ENCODE measurements around the gene GLIS1.
"Not testable (repeated sequence)": the region's sequence is repeated elsewhere in the genome, so short reads cannot be mapped to it uniquely, and the experiment has no call there.

The GLIS1 gene

GRCh38 chr1:53763461-53763860 lies 24.5 kb upstream of the GLIS1 start:
- no peaks in the 10 kb centered on the region for H3K79me2 ChIP-seq (ENCODE audit: insufficient read depth, low read length)
- H3K9me3 ChIP-seq (ENCODE audit: insufficient read depth, low read length): no peaks in the 10 kb centered on the region
- H3K27ac ChIP-seq (ENCODE audit: low read depth, low read length): no peak overlapping the region
- no peak overlapping the region for H3K4me2 ChIP-seq (ENCODE audit: low read depth, low read length, poor library complexity, severe bottlenecking)
- H3K9ac ChIP-seq (ENCODE audit: low read length): no peak overlapping the region
- no peak overlapping the region for H2AFZ ChIP-seq (ENCODE audit: low read depth, low read length, severe bottlenecking)
- TF ChIP-seq EZH2phosphoT487 (conservative IDR thresholded peaks at IDR 0.05; ENCODE audit: low read length): no peak
- TF ChIP-seq, protein P1, sequence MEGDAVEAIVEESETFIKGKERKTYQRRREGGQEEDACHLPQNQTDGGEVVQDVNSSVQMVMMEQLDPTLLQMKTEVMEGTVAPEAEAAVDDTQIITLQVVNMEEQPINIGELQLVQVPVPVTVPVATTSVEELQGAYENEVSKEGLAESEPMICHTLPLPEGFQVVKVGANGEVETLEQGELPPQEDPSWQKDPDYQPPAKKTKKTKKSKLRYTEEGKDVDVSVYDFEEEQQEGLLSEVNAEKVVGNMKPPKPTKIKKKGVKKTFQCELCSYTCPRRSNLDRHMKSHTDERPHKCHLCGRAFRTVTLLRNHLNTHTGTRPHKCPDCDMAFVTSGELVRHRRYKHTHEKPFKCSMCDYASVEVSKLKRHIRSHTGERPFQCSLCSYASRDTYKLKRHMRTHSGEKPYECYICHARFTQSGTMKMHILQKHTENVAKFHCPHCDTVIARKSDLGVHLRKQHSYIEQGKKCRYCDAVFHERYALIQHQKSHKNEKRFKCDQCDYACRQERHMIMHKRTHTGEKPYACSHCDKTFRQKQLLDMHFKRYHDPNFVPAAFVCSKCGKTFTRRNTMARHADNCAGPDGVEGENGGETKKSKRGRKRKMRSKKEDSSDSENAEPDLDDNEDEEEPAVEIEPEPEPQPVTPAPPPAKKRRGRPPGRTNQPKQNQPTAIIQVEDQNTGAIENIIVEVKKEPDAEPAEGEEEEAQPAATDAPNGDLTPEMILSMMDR (IDR thresholded peaks at IDR 0.05; ENCODE audit: insufficient read depth, low read length, poor library complexity, severe bottlenecking): no peak
- H4K20me1 ChIP-seq (ENCODE audit: low read depth, low read length): no peaks in the 10 kb centered on the region
- 0 out of 2 replicates have a peak, but pooled peaks cover 4% of the 10 kb centered on the region for H3F3A ChIP-seq (ENCODE audit: insufficient read depth)
- no peaks in the 10 kb centered on the region for H3K27me3 ChIP-seq (ENCODE audit: low read length)
- H3K4me3 ChIP-seq (ENCODE audit: insufficient read depth, low read length, poor library complexity, severe bottlenecking): no peak overlapping the region
- H3K36me3 ChIP-seq (ENCODE audit: low read length): peaks cover 28% of the 10 kb centered on the region; the same call in 1 of the 2 replicates
- H3K9me2 ChIP-seq (replicated peaks; ENCODE audit: insufficient read depth, low read length): no peaks in the 10 kb centered on the region

- not testable (repeated sequence) for H3K9ac ChIP-seq (ENCODE audit: low read length); H3K27me3 ChIP-seq (ENCODE audit: low read length); H3K9me3 ChIP-seq (ENCODE audit: insufficient read depth, low read length); H3K9me2 ChIP-seq (replicated peaks; ENCODE audit: insufficient read depth, low read length); H3F3A ChIP-seq (ENCODE audit: insufficient read depth); H3K4me3 ChIP-seq (ENCODE audit: insufficient read depth, low read length, poor library complexity, severe bottlenecking); H3K79me2 ChIP-seq (ENCODE audit: insufficient read depth, low read length); H3K4me2 ChIP-seq (ENCODE audit: low read depth, low read length, poor library complexity, severe bottlenecking); H4K20me1 ChIP-seq (ENCODE audit: low read depth, low read length); H3K27ac ChIP-seq (ENCODE audit: low read depth, low read length); H3K36me3 ChIP-seq (ENCODE audit: low read length); H2AFZ ChIP-seq (ENCODE audit: low read depth, low read length, severe bottlenecking)
Measured at GRCh38 chr1:53760497-53760896, 21.5 kb upstream of the GLIS1 start.

DNA sequence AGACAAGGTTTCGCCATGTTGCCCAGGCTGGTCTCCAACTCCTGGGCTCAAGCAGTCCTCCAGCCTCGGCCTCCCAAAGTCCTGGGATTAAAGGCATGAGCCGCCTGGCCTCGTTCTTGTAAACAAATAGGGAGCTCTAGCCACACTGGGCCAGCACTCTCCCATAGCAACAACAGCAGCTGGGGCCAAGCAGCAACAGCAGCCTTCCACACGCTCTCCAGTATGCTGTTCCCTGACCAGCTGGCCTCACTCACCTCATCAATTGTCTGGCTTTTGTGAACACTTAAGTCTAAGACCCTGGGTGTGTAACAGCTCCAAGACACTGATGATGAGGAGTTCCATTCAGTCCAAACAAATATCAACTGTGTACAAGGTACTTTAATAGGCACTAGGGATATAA lies 16.9 kb upstream of the GLIS1 start:
- Histone ChIP-seq H3F3A (ENCODE audit: insufficient read depth) (no peaks in the 10 kb centered on the region), H2AFZ (ENCODE audit: low read depth, low read length, severe bottlenecking) (no peak overlapping the region), H3K9ac (ENCODE audit: low read length) (no peak overlapping the region), H3K36me3 (ENCODE audit: low read length) (no peaks in the 10 kb centered on the region), H3K9me2 (replicated peaks; ENCODE audit: insufficient read depth, low read length) (no peaks in the 10 kb centered on the region), H3K79me2 (ENCODE audit: insufficient read depth, low read length) (no peaks in the 10 kb centered on the region), H3K4me2 (ENCODE audit: low read depth, low read length, poor library complexity, severe bottlenecking) (no peak overlapping the region), H4K20me1 (ENCODE audit: low read depth, low read length) (no peaks in the 10 kb centered on the region), H3K27ac (ENCODE audit: low read depth, low read length) (no peak overlapping the region), H3K27me3 (ENCODE audit: low read length) (no peaks in the 10 kb centered on the region), H3K9me3 (ENCODE audit: insufficient read depth, low read length) (no peaks in the 10 kb centered on the region), H3K4me3 (ENCODE audit: insufficient read depth, low read length, poor library complexity, severe bottlenecking) (no peak overlapping the region)
- TF ChIP-seq, protein P1 (IDR thresholded peaks at IDR 0.05; ENCODE audit: insufficient read depth, low read length, poor library complexity, severe bottlenecking): no peak
- TF ChIP-seq EZH2phosphoT487 (conservative IDR thresholded peaks at IDR 0.05; ENCODE audit: low read length): no peak

DNA sequence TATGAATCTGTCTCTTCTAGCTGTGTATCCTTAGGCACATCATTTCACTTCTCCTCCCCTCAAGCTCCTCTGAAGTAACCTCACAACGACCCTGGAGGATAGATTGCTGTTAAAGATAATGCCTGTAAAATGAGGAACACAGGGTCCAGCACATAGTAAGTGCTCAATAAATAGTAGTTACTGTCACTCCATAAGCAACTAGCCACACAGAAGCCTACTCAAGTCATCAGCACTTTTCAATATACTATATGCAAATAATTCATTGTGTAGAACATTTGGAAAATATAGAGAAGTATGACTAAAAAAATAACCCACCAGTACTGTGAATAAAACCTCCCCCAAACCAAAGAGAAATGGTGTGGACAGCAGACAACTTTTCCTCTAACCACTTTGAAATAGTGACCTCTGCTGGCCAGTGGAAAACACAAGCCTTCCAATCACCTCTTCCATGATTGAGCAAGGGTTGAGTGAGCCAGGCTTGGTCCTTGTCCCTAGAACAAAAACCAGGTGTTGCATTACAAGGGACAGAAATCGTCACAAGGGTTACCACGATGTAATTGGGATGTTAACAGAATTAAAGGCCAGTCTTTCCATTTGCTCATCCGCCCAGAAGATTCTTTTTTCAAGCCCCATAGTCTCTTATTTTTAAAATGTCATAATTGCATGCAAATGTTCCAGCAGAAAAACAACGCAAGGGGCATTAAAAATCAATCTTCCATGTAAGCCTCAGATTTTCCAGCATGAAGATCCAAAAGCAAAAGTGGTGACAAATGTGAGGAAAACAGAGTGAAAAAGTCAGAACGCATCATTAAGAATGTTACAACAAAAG lies 15.7 kb upstream of the GLIS1 start:
- no peaks in the 10 kb centered on the region for H3F3A ChIP-seq (ENCODE audit: insufficient read depth)
- H3K27ac ChIP-seq (ENCODE audit: low read depth, low read length): no peak overlapping the region
- H3K4me2 ChIP-seq (ENCODE audit: low read depth, low read length, poor library complexity, severe bottlenecking): no peak overlapping the region
- no peaks in the 10 kb centered on the region for H3K9me2 ChIP-seq (replicated peaks; ENCODE audit: insufficient read depth, low read length)
- no peaks in the 10 kb centered on the region for H3K9me3 ChIP-seq (ENCODE audit: insufficient read depth, low read length)
- TF ChIP-seq, protein P1 (IDR thresholded peaks at IDR 0.05; ENCODE audit: insufficient read depth, low read length, poor library complexity, severe bottlenecking): peak; percentile 63
- TF ChIP-seq EZH2phosphoT487 (conservative IDR thresholded peaks at IDR 0.05; ENCODE audit: low read length): no peak
- no peaks in the 10 kb centered on the region for H3K36me3 ChIP-seq (ENCODE audit: low read length)
- no peaks in the 10 kb centered on the region for H4K20me1 ChIP-seq (ENCODE audit: low read depth, low read length)
- no peak overlapping the region for H3K9ac ChIP-seq (ENCODE audit: low read length)
- H3K79me2 ChIP-seq (ENCODE audit: insufficient read depth, low read length): no peaks in the 10 kb centered on the region
- H2AFZ ChIP-seq (ENCODE audit: low read depth, low read length, severe bottlenecking): no peak overlapping the region
- no peak overlapping the region for H3K4me3 ChIP-seq (ENCODE audit: insufficient read depth, low read length, poor library complexity, severe bottlenecking)
- H3K27me3 ChIP-seq (ENCODE audit: low read length): no peaks in the 10 kb centered on the region
